Measurements from ENCODE around the gene HES1.

DNA sequence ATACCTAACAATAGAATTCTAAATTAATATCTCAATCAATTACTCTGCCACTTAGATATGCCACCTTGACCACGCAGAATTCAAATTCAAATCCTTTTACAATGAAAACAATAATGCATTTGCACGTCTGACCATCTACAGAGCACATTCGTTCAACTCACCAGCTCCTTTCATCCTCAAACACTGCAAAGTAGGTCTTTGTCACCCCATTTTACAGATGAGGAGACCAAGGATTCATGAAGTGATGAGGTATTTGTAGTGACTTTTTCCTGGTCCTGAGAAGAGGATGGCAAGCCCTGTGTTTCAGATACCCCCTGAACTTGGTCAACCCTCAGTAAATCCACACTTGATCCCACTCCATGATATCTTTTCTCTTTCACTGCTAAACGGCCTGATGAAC lies 42.2 kb downstream of the HES1 start:
- TF ChIP-seq EZH2 (IDR thresholded peaks at IDR 0.05; ENCODE audit: borderline replicate concordance, low read length) (no peak), CTCF (conservative IDR thresholded peaks at IDR 0.05 in 1 of 2, IDR thresholded peaks at IDR 0.05 in 1 of 2; ENCODE audit: extremely low read depth in 1 of 2, insufficient read depth in 1 of 2, low read depth in 1 of 2, low read length in 2 of 2) (no peak)
